GM18499 (cell line): ENCODE data around the gene CTCFL.
A peak's percentile ranks its signal among the peaks of the same experiment; 100 is the strongest.

Source experiments
- ATAC-seq: cut with Tn5 transposase; IDR thresholded peaks from one replicate; pipeline ENCODE4 v1.9.1; 2021; ENCODE audit warnings: moderate number of reproducible peaks; ENCODE audit not compliant: insufficient read depth, unreplicated experiment

Gene CTCFL

GRCh38 chr20:57450419-57450818, 74.5 kb downstream of the CTCFL start:
- ATAC-seq: peak; percentile 67

- ATAC-seq: no peak
Observed at GRCh38 chr20:57449398-57450354, 75.3 kb downstream of the CTCFL start.

GRCh38 chr20:57448764-57449354, 76.1 kb downstream of the CTCFL start:
- no peak for ATAC-seq
